Nephron (organoid): ENCODE data around the gene PSPC1.
A peak's percentile ranks its signal among the peaks of the same experiment; 100 is the strongest.
"Not testable (repeated sequence)": the region's sequence is repeated elsewhere in the genome, so short reads cannot be mapped to it uniquely, and the experiment has no call there.

Experiments
- H3K27ac Mint-ChIP-seq, 3 experiments: 2 replicates each; pipeline ENCODE4 v1.8.0; 2020; ENCODE audit warnings: mixed read lengths in 3 of 3, mild to moderate bottlenecking in 2 of 3, moderate library complexity in 1 of 3
- H3K27me3 Mint-ChIP-seq: 2 replicates; pipeline ENCODE4 v1.8.0; 2021; ENCODE audit warnings: low read depth, mild to moderate bottlenecking, moderate library complexity, mixed read lengths
- H3K36me3 Mint-ChIP-seq: 2 replicates; pipeline ENCODE4 v1.8.0; 2020; ENCODE audit warnings: low read depth, mixed read lengths
- H3K4me1 Mint-ChIP-seq: 2 replicates; pipeline ENCODE4 v1.8.0; 2020; ENCODE audit warnings: mixed read lengths
- H3K4me3 Mint-ChIP-seq, 3 experiments: 2 replicates each; pipeline ENCODE4 v1.8.0; 2020; ENCODE audit warnings: mild to moderate bottlenecking in 3 of 3, mixed read lengths in 3 of 3, moderate library complexity in 2 of 3
- H3K9me3 Mint-ChIP-seq: 2 replicates; pipeline ENCODE4 v1.8.0; 2020; ENCODE audit warnings: mixed read lengths
- TF ChIP-seq, protein P1 (sequence below), 3 experiments: fragments of 200-600 bp; sonication (generic); IDR thresholded peaks; one replicate each; pipeline ENCODE4 v1.5.0; 2021; ENCODE audit warnings: antibody characterized with exemption in 3 of 3; ENCODE audit not compliant: unreplicated experiment in 3 of 3

PSPC1 gene, protein sequence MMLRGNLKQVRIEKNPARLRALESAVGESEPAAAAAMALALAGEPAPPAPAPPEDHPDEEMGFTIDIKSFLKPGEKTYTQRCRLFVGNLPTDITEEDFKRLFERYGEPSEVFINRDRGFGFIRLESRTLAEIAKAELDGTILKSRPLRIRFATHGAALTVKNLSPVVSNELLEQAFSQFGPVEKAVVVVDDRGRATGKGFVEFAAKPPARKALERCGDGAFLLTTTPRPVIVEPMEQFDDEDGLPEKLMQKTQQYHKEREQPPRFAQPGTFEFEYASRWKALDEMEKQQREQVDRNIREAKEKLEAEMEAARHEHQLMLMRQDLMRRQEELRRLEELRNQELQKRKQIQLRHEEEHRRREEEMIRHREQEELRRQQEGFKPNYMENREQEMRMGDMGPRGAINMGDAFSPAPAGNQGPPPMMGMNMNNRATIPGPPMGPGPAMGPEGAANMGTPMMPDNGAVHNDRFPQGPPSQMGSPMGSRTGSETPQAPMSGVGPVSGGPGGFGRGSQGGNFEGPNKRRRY

DNA sequence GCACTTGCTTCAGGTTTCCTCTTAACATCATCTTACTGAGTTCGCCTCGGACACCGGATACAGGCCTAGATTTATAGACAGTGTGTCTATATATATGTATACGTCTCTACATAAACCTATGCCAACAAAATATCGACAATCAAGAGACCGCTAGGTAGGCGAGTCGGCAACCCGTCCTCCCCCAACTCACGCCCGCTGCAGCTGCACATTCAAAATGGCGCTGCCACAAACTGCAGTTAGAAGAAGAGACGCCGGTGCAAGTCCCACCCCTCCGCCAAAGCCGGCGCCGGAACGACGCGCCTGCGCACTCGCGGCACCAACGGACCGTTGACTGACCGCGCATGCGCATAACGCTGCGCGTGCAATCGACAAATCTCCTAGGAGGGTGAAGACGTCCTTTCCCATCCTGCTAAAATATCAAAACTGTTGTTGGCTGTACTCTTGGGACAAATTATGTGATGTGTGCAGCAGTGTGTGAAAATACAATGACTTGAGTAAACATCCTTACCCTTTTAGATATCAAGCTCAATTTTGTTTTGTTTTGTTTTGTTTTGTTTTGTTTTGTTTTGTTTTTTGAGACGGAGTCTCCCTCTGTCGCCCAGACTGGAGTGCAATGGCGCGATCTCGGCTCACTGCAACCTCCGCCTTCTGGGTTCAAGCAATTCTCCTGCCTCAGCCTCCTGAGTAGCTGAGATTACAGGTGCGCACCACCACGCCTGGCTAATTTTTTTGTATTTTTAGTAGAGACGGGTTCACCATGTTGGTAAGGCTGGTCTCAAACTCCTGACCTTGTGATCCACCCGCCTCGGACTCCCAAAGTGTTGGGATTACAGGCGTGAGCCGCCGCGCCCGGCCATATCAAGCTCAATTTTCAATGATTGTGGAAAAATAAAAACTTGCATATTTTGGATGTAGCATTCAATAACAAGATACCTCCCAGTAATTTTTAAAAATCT lies at the start of gene PSPC1:
PSPC1 (minus strand) TSS at position 219 of the 956 bp plus-strand sequence; CDS start at position 31, 188 bp downstream.
- Mint-ChIP-seq H3K27ac (peak within 1 kb of the TSS; percentile 97 to 100 (median 100)), H3K4me3 (peak within 1 kb of the TSS; percentile 98 to 100 (median 99)), H3K36me3 (peaks cover 22% of the 10 kb centered on the region)
- not testable (repeated sequence) for H3K4me1 Mint-ChIP-seq, H3K9me3 Mint-ChIP-seq, H3K27me3 Mint-ChIP-seq

DNA sequence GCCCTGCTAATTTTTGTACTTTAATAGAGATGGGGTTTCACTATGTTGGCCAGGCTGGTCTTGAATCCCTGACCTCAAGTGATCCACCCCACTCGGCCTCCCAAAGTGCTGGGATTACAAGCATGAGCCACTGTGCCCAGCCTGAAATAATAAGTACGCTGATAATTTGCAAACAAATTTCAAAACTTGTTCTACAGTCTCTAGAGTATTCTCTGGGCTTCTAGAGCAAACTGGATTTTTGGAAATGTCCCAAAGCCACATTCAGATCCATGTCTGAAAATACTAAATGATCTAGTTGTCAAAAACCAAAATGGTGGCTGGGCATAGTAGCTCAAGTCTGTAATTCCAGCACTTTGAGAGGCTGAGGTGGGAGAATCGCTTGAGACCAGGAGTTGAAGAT lies 39.9 kb upstream of the PSPC1 start:
- TF ChIP-seq, protein P1, sequence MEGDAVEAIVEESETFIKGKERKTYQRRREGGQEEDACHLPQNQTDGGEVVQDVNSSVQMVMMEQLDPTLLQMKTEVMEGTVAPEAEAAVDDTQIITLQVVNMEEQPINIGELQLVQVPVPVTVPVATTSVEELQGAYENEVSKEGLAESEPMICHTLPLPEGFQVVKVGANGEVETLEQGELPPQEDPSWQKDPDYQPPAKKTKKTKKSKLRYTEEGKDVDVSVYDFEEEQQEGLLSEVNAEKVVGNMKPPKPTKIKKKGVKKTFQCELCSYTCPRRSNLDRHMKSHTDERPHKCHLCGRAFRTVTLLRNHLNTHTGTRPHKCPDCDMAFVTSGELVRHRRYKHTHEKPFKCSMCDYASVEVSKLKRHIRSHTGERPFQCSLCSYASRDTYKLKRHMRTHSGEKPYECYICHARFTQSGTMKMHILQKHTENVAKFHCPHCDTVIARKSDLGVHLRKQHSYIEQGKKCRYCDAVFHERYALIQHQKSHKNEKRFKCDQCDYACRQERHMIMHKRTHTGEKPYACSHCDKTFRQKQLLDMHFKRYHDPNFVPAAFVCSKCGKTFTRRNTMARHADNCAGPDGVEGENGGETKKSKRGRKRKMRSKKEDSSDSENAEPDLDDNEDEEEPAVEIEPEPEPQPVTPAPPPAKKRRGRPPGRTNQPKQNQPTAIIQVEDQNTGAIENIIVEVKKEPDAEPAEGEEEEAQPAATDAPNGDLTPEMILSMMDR (IDR thresholded peaks at IDR 0.05; ENCODE audit: unreplicated experiment in 3 of 3) = no peak
- H3K36me3 Mint-ChIP-seq = peaks cover 63% of the 10 kb centered on the region
- no peaks in the 10 kb centered on the region for H3K9me3 Mint-ChIP-seq
- no peaks in the 10 kb centered on the region for H3K27me3 Mint-ChIP-seq
- no peak overlapping the region for H3K27ac Mint-ChIP-seq
- H3K4me1 Mint-ChIP-seq = no peaks in the 10 kb centered on the region
- H3K4me3 Mint-ChIP-seq = no peak overlapping the region

DNA sequence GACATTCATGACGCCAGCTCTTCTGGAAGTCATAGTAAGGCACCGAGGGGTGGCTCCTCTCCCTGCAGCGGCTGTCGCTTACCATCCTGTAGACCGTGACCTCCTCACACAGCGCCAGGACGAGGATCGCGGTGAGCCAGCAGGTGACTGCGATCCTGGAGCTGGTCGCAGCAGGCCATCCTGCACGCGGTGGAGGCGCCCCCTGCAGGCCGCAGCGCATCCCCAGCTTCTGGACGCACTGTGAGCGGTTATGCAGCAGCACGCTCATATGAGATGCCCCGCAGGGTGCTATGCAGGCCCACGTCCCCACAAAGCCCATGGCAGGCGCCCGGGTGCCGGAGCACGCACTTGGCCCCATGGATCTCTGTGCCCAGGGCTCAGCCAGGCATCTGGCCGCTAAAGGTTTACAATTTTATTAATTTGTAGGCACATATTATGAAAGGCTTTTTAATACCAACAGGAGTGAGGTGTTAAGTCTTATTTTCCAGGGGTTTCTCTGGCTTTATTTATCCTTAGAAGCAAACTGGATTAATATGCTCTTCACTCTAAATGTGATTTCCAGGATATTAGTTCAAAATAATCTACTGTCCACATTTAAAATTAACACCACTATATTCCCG lies 35.6 kb upstream of the PSPC1 start:
- Mint-ChIP-seq H3K9me3 (no peaks in the 10 kb centered on the region), H3K4me3 (no peak overlapping the region), H3K4me1 (no peaks in the 10 kb centered on the region), H3K36me3 (peaks cover 43% of the 10 kb centered on the region), H3K27ac (no peak overlapping the region), H3K27me3 (no peaks in the 10 kb centered on the region)
- TF ChIP-seq, protein P1 (IDR thresholded peaks at IDR 0.05; ENCODE audit: unreplicated experiment in 3 of 3) = peak; percentile 43 to 66 (median 46)

DNA sequence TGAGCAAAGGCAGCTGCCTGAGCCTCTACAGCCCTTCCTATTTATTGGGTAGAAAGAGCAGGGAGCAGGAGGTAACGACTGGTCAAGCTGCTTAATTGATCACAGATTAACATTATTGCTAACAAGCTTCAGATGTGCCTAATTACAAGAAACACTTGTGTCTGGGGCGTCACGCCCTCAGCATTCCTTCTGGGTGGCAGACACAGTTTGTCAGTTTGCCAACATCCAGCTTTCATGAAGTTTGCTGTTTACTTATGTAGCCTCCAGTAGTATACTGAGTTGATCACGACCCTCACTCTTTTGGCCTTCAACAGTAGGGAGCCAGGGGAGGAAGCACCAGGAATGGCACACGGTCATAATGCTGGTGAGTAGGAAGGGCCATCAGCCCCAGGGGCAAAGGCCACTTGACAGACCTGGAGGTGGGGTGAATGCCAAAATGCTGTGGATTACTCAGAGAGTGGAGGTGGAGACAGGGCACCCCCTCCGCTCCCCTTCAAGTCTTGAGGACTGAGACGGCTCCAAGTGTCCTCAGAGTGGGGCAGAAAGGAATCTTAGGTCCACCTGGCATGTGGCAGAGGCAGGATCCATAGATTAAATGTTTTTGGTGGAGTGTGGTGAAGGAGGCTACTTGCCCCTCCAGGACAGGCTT lies 34.9 kb upstream of the PSPC1 start:
- Mint-ChIP-seq H3K4me3 (no peak overlapping the region), H3K27me3 (no peaks in the 10 kb centered on the region), H3K4me1 (no peaks in the 10 kb centered on the region), H3K36me3 (peaks cover 37% of the 10 kb centered on the region), H3K9me3 (no peaks in the 10 kb centered on the region), H3K27ac (no peak overlapping the region)
- TF ChIP-seq, protein P1 (IDR thresholded peaks at IDR 0.05; ENCODE audit: unreplicated experiment in 3 of 3) = no peak

DNA sequence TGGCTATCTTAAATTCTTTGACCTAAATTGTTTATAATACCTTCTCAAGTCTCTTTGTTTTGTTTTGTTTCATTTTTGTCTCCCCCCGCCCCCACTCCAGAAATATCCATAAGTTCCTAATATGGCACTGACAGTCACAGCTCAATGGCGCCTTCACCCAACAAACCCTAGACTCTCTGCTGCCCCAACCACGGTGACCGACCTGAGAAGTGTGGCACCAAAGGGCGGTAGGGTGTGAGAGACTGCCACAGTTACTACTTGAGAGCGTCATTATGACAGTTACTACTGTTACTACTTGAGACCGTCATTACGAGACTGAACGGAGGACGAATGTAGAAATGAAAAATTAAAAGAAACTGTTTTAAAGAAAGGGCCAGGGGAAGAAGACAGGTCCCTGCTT lies 34.4 kb upstream of the PSPC1 start:
- Mint-ChIP-seq H3K4me1 (no peaks in the 10 kb centered on the region), H3K27ac (no peak overlapping the region), H3K27me3 (no peaks in the 10 kb centered on the region), H3K4me3 (no peak overlapping the region), H3K36me3 (peaks cover 40% of the 10 kb centered on the region), H3K9me3 (no peaks in the 10 kb centered on the region)
- TF ChIP-seq, protein P1 (IDR thresholded peaks at IDR 0.05; ENCODE audit: unreplicated experiment in 3 of 3) = no peak

DNA sequence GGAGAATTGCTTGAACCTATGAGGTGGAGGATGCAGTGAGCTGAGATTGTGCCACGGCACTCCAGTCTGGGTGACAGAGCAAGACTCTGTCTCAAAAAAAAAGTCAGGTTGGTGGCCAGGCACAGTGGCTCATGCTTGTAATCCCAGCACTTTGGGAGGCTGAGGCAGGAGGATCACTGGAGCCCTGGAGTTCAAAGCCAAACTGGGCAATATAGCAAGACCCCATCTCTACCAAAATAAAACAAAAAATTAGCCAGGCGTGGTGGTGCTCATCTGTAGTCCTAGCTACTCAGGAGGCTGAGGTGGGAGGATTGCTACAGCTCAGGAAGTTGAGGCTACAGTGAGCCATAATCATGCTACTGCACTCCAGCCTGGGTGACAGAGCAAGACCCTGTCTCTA lies 33.1 kb upstream of the PSPC1 start:
- peaks cover 37% of the 10 kb centered on the region for H3K36me3 Mint-ChIP-seq
- not testable (repeated sequence) for H3K9me3 Mint-ChIP-seq, H3K27ac Mint-ChIP-seq, H3K27me3 Mint-ChIP-seq, H3K4me1 Mint-ChIP-seq, H3K4me3 Mint-ChIP-seq
